ENCODE results near the gene HRH2.

DNA sequence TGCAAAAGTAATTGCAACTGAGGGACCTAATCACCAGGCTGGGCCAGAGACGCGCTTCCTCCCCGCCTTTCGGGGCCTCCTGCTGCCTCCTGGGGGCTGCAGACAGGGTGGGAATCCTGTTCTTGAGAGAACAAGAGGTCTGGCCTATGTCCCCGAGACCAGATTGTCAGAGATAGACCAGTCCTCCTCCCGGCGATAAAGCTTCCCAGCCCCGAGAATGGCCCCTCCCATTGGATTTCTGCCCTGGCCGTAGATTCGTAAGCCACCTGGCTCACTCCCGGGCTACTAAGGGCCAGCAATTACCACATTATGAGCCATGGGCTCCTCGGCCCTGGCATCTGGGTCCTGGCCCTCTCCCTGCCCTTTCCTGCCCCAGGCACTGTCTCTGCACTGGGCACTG lies 70.4 kb downstream of the HRH2 start:
- TF ChIP-seq, protein P1, sequence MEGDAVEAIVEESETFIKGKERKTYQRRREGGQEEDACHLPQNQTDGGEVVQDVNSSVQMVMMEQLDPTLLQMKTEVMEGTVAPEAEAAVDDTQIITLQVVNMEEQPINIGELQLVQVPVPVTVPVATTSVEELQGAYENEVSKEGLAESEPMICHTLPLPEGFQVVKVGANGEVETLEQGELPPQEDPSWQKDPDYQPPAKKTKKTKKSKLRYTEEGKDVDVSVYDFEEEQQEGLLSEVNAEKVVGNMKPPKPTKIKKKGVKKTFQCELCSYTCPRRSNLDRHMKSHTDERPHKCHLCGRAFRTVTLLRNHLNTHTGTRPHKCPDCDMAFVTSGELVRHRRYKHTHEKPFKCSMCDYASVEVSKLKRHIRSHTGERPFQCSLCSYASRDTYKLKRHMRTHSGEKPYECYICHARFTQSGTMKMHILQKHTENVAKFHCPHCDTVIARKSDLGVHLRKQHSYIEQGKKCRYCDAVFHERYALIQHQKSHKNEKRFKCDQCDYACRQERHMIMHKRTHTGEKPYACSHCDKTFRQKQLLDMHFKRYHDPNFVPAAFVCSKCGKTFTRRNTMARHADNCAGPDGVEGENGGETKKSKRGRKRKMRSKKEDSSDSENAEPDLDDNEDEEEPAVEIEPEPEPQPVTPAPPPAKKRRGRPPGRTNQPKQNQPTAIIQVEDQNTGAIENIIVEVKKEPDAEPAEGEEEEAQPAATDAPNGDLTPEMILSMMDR (conservative IDR thresholded peaks at IDR 0.05 in 1 of 2, IDR thresholded peaks at IDR 0.05 in 1 of 2; ENCODE audit: low read depth in 1 of 2, low read length in 2 of 2): no peak
- no peak for TF ChIP-seq EZH2 (IDR thresholded peaks at IDR 0.05; ENCODE audit: low read length, missing control alignments)

Data from fibroblast of lung (primary cell).